ENCODE results near the gene EOLA2.
"Not testable (repeated sequence)": the region's sequence is repeated elsewhere in the genome, so short reads cannot be mapped to it uniquely, and the experiment has no call there.

DNA sequence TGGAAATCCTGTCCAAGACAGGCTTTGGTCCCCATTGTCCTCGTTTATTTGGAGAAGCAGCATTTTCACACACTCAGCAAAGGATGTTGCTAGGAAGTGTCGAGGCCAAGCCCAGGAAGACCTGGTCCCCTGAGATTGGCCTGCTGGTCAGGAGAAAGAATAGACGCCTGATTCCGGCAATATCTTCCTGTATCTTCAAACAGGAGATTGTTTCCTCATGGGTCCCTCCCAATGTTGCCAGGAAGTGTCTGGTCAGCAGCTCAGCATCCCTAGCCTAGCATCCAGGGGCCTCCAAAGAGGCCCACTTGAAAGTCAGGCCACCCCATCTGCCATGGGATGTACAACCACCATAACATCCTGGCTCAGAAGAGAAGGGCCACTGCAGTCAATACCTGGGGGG is 6.9 kb downstream of the EOLA2 start:
- TF ChIP-seq POLR2A (IDR thresholded peaks at IDR 0.05): not testable (repeated sequence)
- TF ChIP-seq, protein P1, sequence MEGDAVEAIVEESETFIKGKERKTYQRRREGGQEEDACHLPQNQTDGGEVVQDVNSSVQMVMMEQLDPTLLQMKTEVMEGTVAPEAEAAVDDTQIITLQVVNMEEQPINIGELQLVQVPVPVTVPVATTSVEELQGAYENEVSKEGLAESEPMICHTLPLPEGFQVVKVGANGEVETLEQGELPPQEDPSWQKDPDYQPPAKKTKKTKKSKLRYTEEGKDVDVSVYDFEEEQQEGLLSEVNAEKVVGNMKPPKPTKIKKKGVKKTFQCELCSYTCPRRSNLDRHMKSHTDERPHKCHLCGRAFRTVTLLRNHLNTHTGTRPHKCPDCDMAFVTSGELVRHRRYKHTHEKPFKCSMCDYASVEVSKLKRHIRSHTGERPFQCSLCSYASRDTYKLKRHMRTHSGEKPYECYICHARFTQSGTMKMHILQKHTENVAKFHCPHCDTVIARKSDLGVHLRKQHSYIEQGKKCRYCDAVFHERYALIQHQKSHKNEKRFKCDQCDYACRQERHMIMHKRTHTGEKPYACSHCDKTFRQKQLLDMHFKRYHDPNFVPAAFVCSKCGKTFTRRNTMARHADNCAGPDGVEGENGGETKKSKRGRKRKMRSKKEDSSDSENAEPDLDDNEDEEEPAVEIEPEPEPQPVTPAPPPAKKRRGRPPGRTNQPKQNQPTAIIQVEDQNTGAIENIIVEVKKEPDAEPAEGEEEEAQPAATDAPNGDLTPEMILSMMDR (IDR thresholded peaks at IDR 0.05): not testable (repeated sequence)

Measured in adrenal gland (tissue), 5 donors.